ENCODE data around the gene GOLGB1. TPM values are rescaled to one million over a fixed set of nuclear protein-coding genes. Genes with fewer than 3 reads are reported as not detected.
A peak's percentile ranks its signal among the peaks of the same experiment; 100 is the strongest.
"Not testable (repeated sequence)": the region's sequence is repeated elsewhere in the genome, so short reads cannot be mapped to it uniquely, and the experiment has no call there.

The GOLGB1 gene
- total RNA-seq, 2 donors from 2014 or later: 48.1 to 52.3 TPM

DNA sequence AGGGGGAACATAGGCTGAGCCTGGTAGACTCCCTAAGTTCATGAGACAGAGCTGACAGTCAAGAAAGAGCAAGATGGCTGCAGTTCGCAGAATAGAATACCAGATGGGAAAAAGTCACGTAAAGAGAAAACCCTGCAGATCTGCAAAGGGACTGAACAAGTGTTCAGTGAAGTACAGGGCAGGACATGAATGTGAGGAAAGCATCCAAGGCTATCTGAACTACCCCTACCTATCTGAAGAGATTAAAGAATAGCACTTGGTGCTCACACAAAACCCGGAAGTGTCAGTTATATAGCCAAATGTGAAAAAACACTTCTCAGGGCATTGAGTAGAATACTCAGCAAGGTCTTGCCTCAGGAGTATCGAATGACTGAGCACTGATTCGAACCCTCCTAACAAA is 44.0 kb downstream of the GOLGB1 start:
- ATAC-seq: peak in 1 of 2 donors; percentile 33
- intact Hi-C loops (cut with DNase I): no loop called here
- no peak for DNase-seq

DNA sequence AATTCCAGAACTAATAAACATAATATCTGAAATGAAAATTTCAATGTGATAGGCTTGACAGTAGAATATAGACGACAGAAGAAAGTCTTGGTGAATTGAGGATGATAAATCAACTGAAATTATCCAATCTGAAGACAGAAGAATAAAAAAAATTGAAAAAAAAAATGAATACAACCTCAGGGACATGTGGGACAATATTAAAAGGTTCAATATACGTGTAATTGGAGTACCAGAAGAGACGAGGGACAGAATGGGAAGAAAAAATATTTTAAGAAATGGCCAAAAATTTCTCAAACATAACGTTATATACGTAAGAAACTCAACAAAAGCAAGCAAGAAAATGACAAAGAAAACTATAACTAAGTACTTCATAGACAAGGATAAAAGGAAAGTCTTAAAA is 45.6 kb downstream of the GOLGB1 start:
- DNase-seq (no peak), ATAC-seq (no peak)
- intact Hi-C loops (cut with DNase I): no loop called here

DNA sequence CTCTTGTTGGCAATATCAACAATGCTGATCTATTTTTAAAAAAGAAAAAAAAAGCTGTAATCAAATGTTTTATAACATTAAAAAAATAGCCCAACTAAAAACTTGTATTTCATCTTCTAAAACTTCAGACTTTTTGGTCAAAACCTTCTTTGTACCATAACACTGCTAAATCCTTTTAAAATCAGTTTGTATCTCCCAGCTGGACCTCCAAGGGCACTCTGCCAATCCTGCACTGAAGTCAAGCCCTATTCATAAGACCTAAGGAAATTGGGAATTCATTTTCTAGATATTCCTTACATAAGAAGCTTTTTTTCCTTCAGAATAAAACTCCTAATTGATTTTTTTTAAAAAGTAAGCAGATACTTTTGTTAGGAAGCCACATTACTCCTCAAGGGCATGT is 50.6 kb downstream of the GOLGB1 start:
- no peak for ATAC-seq
- intact Hi-C loops (cut with DNase I): no loop called here
- peak; percentile 33 for DNase-seq

DNA sequence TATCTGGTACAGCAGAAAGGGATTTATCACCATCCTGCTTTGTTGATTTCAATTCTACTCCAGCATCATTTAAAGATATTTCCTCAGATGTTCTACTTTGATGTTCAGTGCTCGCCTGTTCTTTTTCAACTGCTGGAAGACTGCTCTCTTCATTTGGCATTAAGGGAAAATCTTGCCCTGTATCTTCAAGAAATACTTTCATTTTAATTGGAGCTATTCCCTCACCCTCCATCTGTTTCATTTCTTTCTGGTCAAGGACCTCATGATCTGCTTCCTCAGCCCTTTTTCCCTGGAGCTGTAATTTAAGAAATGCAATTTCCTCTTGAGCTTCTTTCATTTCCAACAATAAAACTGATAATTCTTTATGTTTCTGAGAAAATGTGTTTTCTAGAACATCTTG is 51.1 kb downstream of the GOLGB1 start:
- ATAC-seq (peak in 1 of 2 donors; percentile 34), DNase-seq (no peak)
- intact Hi-C loops (cut with DNase I): no loop called here

DNA sequence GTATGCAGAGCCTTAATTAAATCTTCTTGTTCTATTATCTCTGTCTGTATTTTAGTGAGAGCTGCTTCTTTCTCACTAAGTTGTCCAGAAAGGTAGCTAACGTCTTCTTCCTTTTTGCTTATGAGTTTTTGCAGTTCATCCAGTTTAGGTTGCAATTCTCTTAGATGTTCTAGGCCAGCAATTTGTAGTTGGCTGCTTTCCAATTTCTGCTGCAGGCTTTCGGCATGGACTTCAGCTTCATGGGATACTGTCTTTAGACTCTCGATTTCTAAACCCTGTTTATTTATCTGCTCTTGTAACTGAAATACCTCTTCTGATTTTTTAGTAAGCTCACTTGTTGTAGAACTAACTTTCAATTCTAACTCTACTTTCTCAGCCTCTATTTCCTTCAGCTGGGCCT is 53.4 kb downstream of the GOLGB1 start:
- ATAC-seq: no peak
- no peak for DNase-seq
- intact Hi-C loops (cut with DNase I): no loop called here

DNA sequence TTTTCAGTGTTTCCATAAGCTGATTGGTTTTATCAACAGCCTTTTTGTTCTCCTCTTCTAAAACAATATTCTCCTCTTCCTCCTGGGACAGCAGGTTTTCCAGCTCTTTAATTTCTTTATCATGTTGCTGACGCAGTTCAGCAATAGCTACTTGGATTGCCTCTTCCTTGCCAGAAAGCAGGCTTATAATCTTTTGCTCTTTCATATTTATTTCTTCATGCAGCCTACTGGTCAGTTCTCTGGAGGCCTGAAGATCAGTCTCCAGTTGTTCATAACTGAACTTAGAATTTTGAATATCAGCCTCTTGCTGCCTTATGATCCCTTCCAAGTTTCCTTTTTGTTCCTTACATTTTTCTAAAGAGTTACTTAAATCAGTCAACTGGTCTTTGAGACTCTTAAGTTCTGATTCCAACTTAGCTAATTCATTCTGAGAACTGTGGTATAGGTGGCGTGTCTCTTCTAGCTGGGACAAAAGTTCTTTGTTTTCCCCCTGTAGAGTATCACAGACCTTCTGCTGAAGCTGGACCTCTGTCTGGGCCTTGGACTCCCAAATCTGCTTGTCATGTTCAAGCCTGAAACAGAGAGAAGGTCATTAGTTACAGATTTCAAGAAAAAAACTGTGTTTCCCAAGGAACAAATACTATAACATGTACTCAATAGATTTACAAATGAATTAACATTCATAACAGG is 57.4 kb downstream of the GOLGB1 start:
- ATAC-seq: peak; percentile 74 to 89
- no peak for DNase-seq
- intact Hi-C loops (cut with DNase I): no loop called here

DNA sequence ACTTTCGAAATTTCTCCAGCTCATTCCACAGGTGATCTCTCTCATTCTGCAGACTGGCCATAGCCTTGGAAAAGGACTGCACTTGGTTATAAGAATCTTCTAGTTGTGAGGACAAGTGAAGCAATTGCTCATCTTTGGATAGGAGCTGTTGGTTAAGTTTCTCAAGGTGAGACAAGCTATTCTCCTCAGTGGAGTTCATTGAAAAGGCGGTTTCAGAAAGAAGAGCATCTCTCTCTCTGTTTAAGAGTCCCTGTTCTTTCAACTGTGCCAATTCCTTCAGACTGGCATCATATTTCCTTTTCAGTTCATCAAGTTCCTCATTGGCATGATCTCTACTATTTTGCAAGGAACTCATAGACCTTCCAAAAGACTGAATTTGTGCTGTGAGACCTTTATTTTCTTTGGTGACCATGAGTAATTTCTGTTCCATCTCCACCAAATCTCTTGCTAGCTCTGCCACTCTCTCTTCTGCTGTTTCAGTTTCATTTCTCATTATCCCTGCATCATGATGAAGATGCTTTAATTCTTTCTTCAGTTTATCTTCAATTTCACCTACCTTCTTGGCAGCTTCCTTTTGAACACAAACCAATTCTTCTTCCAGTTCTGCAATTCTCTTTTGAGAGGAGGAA is 58.6 kb downstream of the GOLGB1 start:
- no peak for ATAC-seq
- no peak for DNase-seq

DNA sequence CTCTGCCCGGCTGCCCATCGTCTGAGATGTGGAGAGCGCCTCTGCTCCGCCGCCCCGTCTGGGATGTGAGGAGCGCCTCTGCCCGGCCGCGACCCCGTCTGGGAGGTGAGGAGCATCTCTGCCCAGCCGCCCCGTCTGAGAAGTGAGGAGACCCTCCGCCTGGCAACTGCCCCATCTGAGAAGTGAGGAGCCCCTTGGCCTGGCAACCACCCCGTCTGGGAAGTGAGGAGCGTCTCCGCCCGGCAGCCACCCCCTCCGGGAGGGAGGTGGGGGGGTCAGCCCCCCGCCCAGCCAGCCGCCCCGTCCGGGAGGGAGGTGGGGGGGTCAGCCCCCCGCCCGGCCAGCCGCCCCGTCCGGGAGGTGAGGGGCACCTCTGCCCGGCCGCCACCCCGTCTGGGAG is 60.8 kb downstream of the GOLGB1 start:
- ATAC-seq; intact Hi-C loops (cut with DNase I); DNase-seq: not testable (repeated sequence)

More for the DNA sequence above, 58.6 kb downstream of the GOLGB1 start:
- intact Hi-C loops (cut with DNase I): no loop called here

DNA sequence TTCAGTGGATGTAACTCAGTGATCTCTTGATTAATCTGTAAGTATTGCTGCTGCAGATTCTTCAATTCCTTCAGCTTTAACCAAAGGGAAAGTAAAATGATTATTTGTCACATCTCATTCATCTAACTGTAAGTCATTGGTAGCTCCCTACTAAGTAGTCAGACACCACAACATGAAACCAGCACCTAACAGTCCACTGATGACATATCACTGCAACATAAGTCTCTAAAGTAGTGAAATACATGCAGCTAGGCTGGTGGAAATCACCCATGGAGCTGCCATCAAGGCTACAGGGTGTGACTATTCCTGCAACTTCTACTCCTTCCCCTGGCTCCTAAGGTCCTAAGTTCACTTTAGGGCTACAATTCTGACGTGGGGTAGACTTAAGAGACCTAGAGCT is 67.7 kb downstream of the GOLGB1 start:
- DNase-seq (no peak), ATAC-seq (no peak)
- intact Hi-C loops (cut with DNase I): no loop called here

DNA sequence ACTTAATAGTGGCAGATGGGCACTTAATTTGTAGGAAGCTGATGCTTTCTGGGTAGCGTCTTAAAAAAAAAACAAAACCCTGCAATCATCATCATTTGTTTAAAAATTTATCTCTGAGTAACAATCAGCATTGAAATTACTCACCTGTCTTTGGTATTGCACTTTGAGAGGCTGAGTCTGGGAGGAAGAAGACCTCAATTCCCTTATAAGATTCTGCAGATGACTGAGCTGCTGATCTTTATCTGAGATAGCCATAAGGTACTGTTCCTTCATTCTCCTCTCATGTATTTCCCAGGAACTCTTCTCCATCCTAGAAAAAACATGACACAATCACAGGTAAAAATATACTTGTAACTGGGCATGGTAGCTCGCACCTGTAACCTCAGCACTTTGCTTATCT is 72.4 kb downstream of the GOLGB1 start:
- no peak for ATAC-seq
- intact Hi-C loops (cut with DNase I): loop anchor here in 1 of 2 donors (10.0 kb wide), 1 partner anchor 48 kb away; no protein-coding TSS in a partner anchor

DNA sequence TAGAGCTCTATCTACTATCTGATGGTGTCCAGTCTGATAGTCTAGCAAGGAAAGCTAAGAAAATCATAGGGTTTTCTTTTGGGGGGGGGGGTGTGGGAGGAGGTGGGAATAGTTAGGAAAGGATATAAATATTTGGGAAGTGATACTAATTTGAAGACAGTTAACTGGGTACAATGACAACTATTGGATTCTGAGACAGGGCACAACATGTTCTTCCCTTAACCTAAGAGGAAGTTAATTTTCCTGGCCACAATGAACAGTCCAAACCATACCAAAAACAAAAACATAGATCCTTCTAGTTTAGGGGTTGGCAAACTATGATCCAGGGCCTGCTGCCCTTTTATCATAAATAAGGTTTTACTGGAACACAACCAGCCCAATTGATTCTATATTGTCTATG is 78.9 kb downstream of the GOLGB1 start:
- ATAC-seq: peak in 1 of 2 donors; percentile 39
- no peak for DNase-seq
- intact Hi-C loops (cut with DNase I): loop anchor here in 1 of 2 donors (10.0 kb wide), 1 partner anchor 54 kb away; no protein-coding TSS in a partner anchor

More for the DNA sequence above, 72.4 kb downstream of the GOLGB1 start:
- DNase-seq: no peak

DNA sequence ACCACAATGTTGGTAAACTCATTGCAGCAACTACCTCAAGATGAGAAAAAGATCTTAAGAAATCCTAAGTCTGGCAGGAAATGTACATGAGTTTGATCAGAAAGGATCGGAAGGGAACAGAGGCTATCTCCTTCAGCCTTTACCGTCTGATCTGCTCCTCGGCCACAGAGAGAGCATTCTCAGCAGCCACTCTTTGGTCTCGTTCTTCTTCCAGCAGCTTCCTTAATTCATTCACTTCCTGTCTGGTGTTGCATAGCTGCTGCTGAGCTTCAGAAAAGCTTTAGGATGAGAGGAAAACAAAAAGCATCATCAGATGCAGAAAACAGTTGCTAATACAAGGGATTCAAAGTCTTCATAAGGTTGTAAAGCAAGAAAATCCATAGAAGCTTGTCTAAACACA is 82.2 kb downstream of the GOLGB1 start:
- no peak for ATAC-seq
- intact Hi-C loops (cut with DNase I): no loop called here
- no peak for DNase-seq

DNA sequence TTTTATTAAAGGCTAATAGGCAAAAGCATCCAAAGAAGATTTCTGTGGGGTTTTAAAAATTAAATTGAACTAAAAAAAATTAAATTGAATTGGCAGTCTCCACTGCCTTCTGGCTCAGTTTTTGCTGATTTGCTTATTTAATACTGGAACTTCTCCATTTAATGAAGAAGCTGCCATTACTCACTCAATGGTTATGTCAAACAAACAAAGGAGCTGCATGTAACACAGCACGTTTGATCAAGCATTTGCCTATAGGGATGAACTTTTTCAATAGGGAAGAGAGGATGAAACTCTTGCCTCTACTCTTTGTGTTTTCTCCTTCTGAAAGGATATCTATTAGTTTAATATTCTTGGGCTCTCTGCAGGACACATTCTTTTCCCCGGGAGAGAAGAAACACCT is 84.1 kb downstream of the GOLGB1 start:
- intact Hi-C loops (cut with DNase I): no loop called here
- DNase-seq: no peak
- ATAC-seq: no peak

DNA sequence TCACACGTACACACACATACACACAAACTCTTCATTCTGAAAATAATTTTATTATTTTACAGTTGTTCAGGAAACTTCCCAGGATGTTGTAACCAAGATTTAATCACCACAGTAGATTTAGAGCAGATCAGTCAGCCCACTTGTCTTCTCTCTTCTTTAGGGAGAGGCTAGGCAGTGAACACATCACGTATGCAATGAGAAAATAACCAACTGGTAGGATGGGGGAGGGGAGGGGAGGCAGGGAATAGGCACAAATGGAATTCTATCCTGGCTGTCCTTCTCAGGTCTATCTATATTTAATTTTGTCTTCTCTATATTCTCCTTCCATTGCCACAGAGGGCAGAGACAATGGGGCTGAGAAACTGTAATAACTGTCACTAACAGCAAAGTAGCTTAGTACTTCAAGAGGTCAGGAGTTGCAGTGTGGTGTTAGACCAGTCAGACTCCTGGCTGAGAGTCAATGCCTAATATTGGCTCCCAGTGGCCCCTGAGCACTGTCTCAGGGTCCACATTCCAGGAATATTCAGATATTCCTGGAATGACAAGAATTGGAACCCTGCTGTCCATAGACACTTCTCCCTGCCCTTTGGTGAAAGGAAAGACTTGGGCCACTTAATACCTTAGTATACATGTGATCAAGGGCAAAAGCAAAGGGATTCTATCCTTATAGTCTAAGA is 86.2 kb downstream of the GOLGB1 start:
- intact Hi-C loops (cut with DNase I): no loop called here
- DNase-seq: no peak
- peak in 1 of 2 donors; percentile 31 for ATAC-seq

DNA sequence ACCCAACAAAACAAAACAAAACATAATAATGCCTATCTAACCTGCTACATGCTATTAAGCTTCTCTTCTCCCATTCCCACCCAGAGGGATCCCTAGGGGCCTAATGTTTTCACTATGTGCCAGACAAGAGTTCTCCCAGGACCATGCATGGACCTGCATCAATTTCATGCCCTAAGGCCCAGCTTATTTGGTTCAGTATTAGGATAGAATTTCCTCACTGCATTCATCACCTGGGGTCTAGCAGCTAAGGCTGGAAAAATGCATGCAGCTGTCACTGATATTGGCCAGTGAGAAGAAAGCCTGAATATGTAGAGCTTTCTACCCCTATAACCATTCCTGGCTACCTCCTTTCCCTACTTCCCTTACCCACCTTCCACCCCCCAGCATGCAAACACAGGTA is 86.8 kb downstream of the GOLGB1 start:
- intact Hi-C loops (cut with DNase I): no loop called here
- DNase-seq: no peak
- no peak for ATAC-seq

DNA sequence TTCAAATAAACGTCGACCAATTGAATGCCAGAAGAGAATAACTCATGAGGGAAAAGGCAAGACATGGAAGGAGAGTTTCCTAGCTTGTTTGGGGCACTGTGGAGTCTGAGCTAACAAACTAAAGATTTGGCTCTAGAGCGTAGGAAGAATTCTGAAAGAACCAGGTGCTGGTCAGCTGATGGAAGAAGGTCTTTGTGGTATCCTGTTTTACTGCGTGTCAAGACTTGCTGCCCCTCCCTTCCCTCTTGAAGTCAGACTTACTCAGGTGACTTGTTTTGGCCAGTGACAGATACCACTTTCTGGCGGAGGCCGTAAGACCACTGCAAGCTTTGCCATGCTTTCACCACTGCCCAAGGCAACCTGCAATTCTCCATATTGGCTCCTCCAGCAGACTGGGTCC is 88.2 kb downstream of the GOLGB1 start:
- ATAC-seq (no peak), DNase-seq (no peak)
- intact Hi-C loops (cut with DNase I): no loop called here

DNA sequence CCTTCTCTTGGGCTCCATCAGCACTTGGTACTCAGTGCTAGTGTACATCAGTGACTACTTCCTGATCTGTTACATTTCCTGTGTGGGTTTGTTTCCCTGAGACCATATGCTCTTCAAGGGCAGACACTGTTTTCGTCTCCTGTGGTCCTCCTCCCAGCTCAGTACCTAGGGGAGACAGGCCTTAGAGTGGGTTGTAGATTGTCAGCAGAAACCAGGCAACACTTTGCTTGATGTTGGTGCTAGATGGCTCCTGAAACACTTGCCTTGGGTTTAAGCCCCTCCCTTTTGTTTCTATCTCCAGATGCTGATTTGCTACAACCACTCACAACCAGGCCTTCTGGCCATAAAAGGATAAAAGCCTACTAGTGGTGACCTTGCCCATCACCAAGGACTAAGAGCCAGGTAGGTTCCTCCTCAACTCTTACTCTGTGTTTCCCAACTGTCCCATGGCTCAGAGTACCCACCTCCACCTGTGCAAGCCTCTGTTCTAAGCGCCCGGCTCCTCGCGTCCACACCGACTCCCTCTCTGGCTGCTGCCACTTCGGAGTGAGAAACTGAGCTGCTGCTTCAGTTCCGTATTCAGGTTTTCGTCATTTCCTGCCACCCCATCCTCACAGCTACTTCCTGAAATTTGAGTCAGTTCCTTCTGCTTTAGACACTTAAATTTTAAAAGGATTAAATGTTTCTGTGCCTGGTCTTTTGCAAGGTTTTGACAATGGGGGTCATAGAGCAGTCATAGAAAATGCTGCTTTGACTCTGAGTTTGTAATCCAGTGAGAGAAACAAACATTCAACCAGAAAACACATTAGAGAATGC is 89.0 kb downstream of the GOLGB1 start, which contains the start of gene HCLS1:
HCLS1 (minus strand) TSS at position 548 of the 816 bp plus-strand sequence. CDS start 2,556 bp downstream, outside the sequence.
- ATAC-seq: peak; percentile 53 to 72
- intact Hi-C loops (cut with DNase I): no loop called here
- DNase-seq: peak; percentile 31

DNA sequence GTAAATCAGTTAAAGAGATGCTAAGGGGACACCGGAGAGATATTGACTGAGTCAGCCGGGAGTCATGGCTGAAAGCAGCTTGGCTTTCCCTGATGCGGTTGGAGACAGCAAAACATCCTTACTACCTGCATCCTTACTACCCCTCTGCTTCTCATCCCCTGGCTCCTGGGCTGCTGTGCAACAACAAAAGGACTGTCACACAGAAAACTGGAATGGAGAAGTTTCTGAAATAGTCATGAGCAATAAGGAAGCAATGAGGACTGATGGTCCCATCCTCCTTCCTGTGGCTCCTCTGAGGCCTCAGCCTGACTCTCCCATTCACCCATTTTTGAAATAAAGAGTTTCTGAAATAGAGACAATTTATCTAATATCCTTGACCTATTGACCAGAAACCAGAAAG is 90.0 kb downstream of the GOLGB1 start:
- peak in 1 of 2 donors; percentile 18 for ATAC-seq
- no peak for DNase-seq
- intact Hi-C loops (cut with DNase I): no loop called here

DNA sequence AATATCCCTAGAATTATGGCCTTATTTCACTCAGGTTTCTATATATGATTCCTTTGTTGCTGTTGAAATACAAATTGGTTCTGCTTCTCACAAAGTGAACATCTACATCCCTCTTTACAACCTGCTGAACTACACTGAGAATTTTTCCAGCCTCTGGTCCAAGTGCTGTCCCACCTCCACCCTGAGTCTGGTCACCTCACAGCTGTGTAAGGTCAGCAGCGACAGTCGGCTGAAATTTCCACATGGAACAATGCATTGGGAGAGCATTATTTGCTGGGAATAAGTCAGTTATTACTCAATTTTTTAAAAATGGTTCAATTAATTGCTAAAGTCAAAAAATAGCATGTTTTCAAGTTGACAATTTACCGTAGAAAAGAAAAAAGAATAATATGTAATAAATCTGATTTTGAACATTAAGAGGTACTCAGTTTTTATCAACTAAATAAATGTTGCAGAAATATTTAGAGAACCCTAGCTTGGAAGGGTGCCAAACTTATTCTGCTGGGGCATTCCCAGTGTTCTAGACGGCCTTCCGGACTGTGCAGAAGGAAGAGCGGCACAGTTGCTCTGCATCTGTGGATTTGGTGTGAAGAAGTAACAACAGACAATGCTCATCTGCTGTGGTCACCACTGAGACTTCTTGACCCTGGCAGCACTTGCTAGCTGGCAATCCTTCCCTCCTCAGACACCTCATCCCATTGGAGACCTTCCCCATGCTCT is 90.7 kb downstream of the GOLGB1 start:
- intact Hi-C loops (cut with DNase I): no loop called here
- ATAC-seq (no peak), DNase-seq (no peak)
